ENCODE data around the gene MLLT3.
"Not testable (repeated sequence)": the region's sequence is repeated elsewhere in the genome, so short reads cannot be mapped to it uniquely, and the experiment has no call there.

Gene MLLT3

DNA sequence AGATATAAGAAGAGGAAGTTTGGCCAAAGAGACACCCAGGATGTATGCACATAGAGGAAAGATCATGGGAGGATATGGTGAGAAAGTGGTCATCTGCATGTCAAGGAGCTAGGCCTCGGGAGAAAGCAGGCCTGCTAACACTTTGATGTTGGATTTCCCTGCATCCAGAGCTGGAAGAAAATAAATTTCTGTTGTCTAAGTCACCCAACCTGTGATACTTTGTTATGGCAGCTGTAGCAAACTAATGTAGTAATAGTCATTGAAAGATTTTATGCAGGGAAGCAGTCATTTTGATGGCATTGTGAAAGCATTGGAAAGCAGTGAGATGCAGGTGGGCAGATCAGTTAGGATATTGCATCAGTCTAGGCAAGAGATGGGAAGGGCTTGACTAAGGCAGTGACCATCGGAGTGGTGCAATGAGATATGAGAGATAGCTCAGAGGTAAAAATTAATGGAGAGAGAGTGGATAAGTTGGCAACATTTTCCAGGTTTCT lies 37.2 kb upstream of the MLLT3 start:
- H3K27me3 ChIP-seq (ENCODE audit: insufficient read depth, low read length, poor library complexity): no peaks in the 10 kb centered on the region
- H3K79me2 ChIP-seq (ENCODE audit: insufficient read depth, low read length): peaks cover 43% of the 10 kb centered on the region
- no peaks in the 10 kb centered on the region for H3K9me3 ChIP-seq (ENCODE audit: insufficient read depth, low read length, severe bottlenecking)
- DNase-seq (no peak), ATAC-seq (ENCODE audit: insufficient read depth, low read depth) (no peak)
- peak overlapping the region; percentile 66 for H3K27ac ChIP-seq (ENCODE audit: low read length)
- peaks cover 41% of the 10 kb centered on the region for H3K4me1 ChIP-seq (ENCODE audit: insufficient read depth, low read length)
- no peaks in the 10 kb centered on the region for H4K20me1 ChIP-seq (ENCODE audit: insufficient read depth, low read length)
- H3K36me3 ChIP-seq (ENCODE audit: insufficient read depth, low read length): no peaks in the 10 kb centered on the region
- H3K4me3 ChIP-seq (ENCODE audit: low read depth in 1 of 2, low read length in 2 of 2): peak overlapping the region; percentile 25 to 68; a peak in 3 of 4 replicates
- H3K4me2 ChIP-seq (ENCODE audit: insufficient read depth, low read length): peak overlapping the region; percentile 66
- H2AFZ ChIP-seq (ENCODE audit: low read depth, low read length): peak overlapping the region; percentile 76; the same call in 1 of the 2 replicates
- H3K9ac ChIP-seq (ENCODE audit: low read depth, low read length): peak overlapping the region; percentile 54
- TF ChIP-seq, protein P1, sequence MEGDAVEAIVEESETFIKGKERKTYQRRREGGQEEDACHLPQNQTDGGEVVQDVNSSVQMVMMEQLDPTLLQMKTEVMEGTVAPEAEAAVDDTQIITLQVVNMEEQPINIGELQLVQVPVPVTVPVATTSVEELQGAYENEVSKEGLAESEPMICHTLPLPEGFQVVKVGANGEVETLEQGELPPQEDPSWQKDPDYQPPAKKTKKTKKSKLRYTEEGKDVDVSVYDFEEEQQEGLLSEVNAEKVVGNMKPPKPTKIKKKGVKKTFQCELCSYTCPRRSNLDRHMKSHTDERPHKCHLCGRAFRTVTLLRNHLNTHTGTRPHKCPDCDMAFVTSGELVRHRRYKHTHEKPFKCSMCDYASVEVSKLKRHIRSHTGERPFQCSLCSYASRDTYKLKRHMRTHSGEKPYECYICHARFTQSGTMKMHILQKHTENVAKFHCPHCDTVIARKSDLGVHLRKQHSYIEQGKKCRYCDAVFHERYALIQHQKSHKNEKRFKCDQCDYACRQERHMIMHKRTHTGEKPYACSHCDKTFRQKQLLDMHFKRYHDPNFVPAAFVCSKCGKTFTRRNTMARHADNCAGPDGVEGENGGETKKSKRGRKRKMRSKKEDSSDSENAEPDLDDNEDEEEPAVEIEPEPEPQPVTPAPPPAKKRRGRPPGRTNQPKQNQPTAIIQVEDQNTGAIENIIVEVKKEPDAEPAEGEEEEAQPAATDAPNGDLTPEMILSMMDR (IDR thresholded peaks at IDR 0.05; ENCODE audit: borderline replicate concordance, extremely low read depth, low read length, poor library complexity, severe bottlenecking): no peak
- no peak for TF ChIP-seq EZH2 (IDR thresholded peaks at IDR 0.05; ENCODE audit: borderline replicate concordance, low read depth, low read length, severe bottlenecking)

DNA sequence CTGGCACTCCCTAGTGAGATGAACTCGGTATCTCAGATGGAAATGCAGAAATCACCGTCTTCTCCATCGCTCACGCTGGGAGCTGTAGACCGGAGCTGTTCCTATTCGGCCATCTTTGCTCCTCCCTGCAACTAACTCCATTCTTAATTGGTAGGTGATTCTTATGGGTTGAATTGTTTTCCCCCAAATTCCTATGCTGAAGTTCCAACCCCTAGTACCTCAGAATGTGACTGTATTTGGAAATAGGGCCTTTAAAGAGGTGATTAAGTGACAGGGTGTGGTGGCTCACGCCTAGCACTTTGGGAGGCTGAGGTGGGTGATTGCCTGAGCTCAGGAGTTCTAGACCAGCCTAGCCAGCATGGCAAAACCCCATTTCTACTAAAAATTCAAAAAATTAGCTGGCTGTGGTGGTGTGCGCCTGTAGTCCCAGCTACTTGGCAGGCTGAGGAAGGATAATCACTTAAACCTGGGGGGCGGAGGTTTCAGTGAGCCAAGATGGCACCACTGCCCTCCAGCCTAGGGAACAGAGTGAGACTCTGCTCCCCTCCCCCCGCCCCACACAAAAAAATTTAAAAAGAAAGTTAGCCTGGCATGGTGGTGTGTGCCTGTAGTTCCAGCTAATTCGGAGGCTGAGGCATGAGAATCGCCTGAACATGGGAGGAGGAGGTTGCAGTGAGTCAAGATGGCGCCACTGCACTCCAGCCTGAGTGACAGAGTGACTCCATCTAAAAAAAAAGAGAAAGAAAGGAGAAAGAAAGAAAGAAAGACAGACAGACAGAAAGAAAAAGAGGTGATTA lies 36.6 kb upstream of the MLLT3 start:
- peak overlapping the region; percentile 76 for H2AFZ ChIP-seq (ENCODE audit: low read depth, low read length)
- peak; percentile 76 for ATAC-seq (ENCODE audit: insufficient read depth, low read depth)

DNA sequence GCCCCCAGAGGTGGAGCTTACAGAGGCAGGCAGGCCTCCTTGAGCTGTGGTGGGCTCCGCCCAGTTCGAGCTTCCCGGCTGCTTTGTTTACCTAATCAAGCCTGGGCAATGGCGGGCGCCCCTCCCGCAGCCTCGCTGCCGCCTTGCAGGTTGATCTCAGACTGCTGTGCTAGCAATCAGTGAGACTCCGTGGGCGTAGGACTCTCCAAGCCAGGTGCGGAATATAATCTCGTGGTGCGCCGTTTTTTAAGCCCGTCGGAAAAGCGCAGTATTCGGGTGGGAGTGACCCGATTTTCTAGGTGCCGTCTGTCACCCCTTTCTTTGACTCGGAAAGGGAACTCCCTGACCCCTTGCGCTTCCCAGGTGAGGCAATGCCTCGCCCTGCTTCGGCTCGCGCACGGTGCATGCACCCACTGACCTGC lies 36.0 kb upstream of the MLLT3 start:
- peak overlapping the region; percentile 54 for H3K9ac ChIP-seq (ENCODE audit: low read depth, low read length)
- H3K79me2 ChIP-seq (ENCODE audit: insufficient read depth, low read length): peaks cover 39% of the 10 kb centered on the region
- not testable (repeated sequence) for ATAC-seq (ENCODE audit: insufficient read depth, low read depth); H3K9me3 ChIP-seq (ENCODE audit: insufficient read depth, low read length, severe bottlenecking); H3K36me3 ChIP-seq (ENCODE audit: insufficient read depth, low read length); H3K27me3 ChIP-seq (ENCODE audit: insufficient read depth, low read length, poor library complexity); H4K20me1 ChIP-seq (ENCODE audit: insufficient read depth, low read length)
- peak; percentile 73 for DNase-seq
- H3K4me1 ChIP-seq (ENCODE audit: insufficient read depth, low read length): peaks cover 41% of the 10 kb centered on the region
- H3K4me2 ChIP-seq (ENCODE audit: insufficient read depth, low read length): peak overlapping the region; percentile 66
- peak overlapping the region; percentile 76 for H2AFZ ChIP-seq (ENCODE audit: low read depth, low read length)
- peak overlapping the region; percentile 25 to 68; a peak in 3 of 4 replicates for H3K4me3 ChIP-seq (ENCODE audit: low read depth in 1 of 2, low read length in 2 of 2)
- peak overlapping the region; percentile 66 for H3K27ac ChIP-seq (ENCODE audit: low read length)

More for the DNA sequence above, 36.6 kb upstream of the MLLT3 start:
- H3K36me3 ChIP-seq (ENCODE audit: insufficient read depth, low read length): no peaks in the 10 kb centered on the region
- peaks cover 43% of the 10 kb centered on the region for H3K79me2 ChIP-seq (ENCODE audit: insufficient read depth, low read length)
- no peaks in the 10 kb centered on the region for H4K20me1 ChIP-seq (ENCODE audit: insufficient read depth, low read length)
- peak overlapping the region; percentile 25 to 68; a peak in 3 of 4 replicates for H3K4me3 ChIP-seq (ENCODE audit: low read depth in 1 of 2, low read length in 2 of 2)
- no peaks in the 10 kb centered on the region for H3K9me3 ChIP-seq (ENCODE audit: insufficient read depth, low read length, severe bottlenecking)
- TF ChIP-seq EZH2 (IDR thresholded peaks at IDR 0.05; ENCODE audit: borderline replicate concordance, low read depth, low read length, severe bottlenecking): no peak
- TF ChIP-seq, protein P1 (IDR thresholded peaks at IDR 0.05; ENCODE audit: borderline replicate concordance, extremely low read depth, low read length, poor library complexity, severe bottlenecking): no peak
- no peaks in the 10 kb centered on the region for H3K27me3 ChIP-seq (ENCODE audit: insufficient read depth, low read length, poor library complexity)
- DNase-seq: peak; percentile 48
- peak overlapping the region; percentile 66 for H3K27ac ChIP-seq (ENCODE audit: low read length)
- H3K4me1 ChIP-seq (ENCODE audit: insufficient read depth, low read length): peaks cover 41% of the 10 kb centered on the region
- peak overlapping the region; percentile 54 for H3K9ac ChIP-seq (ENCODE audit: low read depth, low read length)
- H3K4me2 ChIP-seq (ENCODE audit: insufficient read depth, low read length): peak overlapping the region; percentile 66

DNA sequence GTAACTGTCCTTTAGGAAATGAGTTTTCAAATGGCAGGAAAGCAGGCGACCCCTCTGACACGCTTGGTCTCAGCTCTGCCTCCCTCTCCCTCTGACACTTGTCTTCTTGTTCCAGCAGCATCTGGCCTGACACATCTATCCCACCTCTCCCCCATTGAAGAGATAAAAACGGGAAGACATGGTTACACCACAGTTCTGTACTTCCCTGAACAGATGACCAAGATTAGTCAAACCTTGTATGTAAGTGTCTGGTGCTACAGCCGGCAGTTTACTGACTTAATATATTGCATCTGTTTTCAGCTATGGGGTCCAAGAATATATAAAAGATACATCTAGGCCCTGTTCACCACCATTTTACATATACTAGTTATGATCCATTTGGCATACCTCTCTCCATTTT lies 29.6 kb upstream of the MLLT3 start:
- no peaks in the 10 kb centered on the region for H3K79me2 ChIP-seq (ENCODE audit: insufficient read depth, low read length)
- DNase-seq (no peak), ATAC-seq (ENCODE audit: insufficient read depth, low read depth) (no peak)
- H3K4me1 ChIP-seq (ENCODE audit: insufficient read depth, low read length): no peaks in the 10 kb centered on the region
- no peaks in the 10 kb centered on the region for H3K36me3 ChIP-seq (ENCODE audit: insufficient read depth, low read length)
- TF ChIP-seq EZH2 (IDR thresholded peaks at IDR 0.05; ENCODE audit: borderline replicate concordance, low read depth, low read length, severe bottlenecking): no peak
- TF ChIP-seq, protein P1 (IDR thresholded peaks at IDR 0.05; ENCODE audit: borderline replicate concordance, extremely low read depth, low read length, poor library complexity, severe bottlenecking): no peak
- no peak overlapping the region for H3K4me2 ChIP-seq (ENCODE audit: insufficient read depth, low read length)
- H3K27ac ChIP-seq (ENCODE audit: low read length): no peak overlapping the region
- no peak overlapping the region for H3K4me3 ChIP-seq (ENCODE audit: low read depth in 1 of 2, low read length in 2 of 2)
- no peaks in the 10 kb centered on the region for H4K20me1 ChIP-seq (ENCODE audit: insufficient read depth, low read length)
- H3K9me3 ChIP-seq (ENCODE audit: insufficient read depth, low read length, severe bottlenecking): no peaks in the 10 kb centered on the region
- H3K9ac ChIP-seq (ENCODE audit: low read depth, low read length): no peak overlapping the region
- no peaks in the 10 kb centered on the region for H3K27me3 ChIP-seq (ENCODE audit: insufficient read depth, low read length, poor library complexity)
- H2AFZ ChIP-seq (ENCODE audit: low read depth, low read length): no peak overlapping the region

Data from DND-41 (cell line).